Dendritic cell treated with granulocyte-macrophage colony-stimulating factor and Interleukin-4, amounts not matched to agents 40 ng/mL and 50 ng/mL, for 4 days (primary cell): ENCODE measurements around the gene CAPN2.
"Not testable (repeated sequence)": the region's sequence is repeated elsewhere in the genome, so short reads cannot be mapped to it uniquely, and the experiment has no call there.

Experiments used
- H3K27ac Mint-ChIP-seq: one replicate; pipeline ENCODE4 v1.8.0; 2022; ENCODE audit warnings: mild to moderate bottlenecking, mixed read lengths
- H3K27me3 Mint-ChIP-seq: one replicate; pipeline ENCODE4 v1.8.0; 2022; ENCODE audit warnings: mild to moderate bottlenecking, mixed read lengths
- H3K36me3 Mint-ChIP-seq: one replicate; pipeline ENCODE4 v1.8.0; 2022; ENCODE audit warnings: low read depth, mixed read lengths
- H3K4me1 Mint-ChIP-seq: one replicate; pipeline ENCODE4 v1.8.0; 2022; ENCODE audit warnings: low read depth, mixed read lengths
- H3K4me3 Mint-ChIP-seq: one replicate; pipeline ENCODE4 v1.8.0; 2022; ENCODE audit warnings: mild to moderate bottlenecking, moderate library complexity, mixed read lengths
- H3K9me3 Mint-ChIP-seq: one replicate; pipeline ENCODE4 v1.8.0; 2022; ENCODE audit warnings: mixed read lengths
- intact Hi-C: fragments of 100-400 bp; cut with micrococcal nuclease; formaldehyde crosslinking; loops from one replicate; pipeline ENCODE4 v1.15.0; 2022

CAPN2 gene

GRCh38 chr1:223802602-223803001 is 90.3 kb downstream of the CAPN2 start:
- H3K27ac Mint-ChIP-seq: no peak overlapping the region
- no peak overlapping the region for H3K4me3 Mint-ChIP-seq
- no peaks in the 10 kb centered on the region for H3K9me3 Mint-ChIP-seq
- H3K27me3 Mint-ChIP-seq: no peaks in the 10 kb centered on the region
- H3K4me1 Mint-ChIP-seq: peaks cover 5% of the 10 kb centered on the region
- peaks cover 94% of the 10 kb centered on the region for H3K36me3 Mint-ChIP-seq
- intact Hi-C loops: no loop called here

- H3K4me3 Mint-ChIP-seq: no peak overlapping the region
- intact Hi-C loops: no loop called here
- H3K27ac Mint-ChIP-seq: no peak overlapping the region
- H3K27me3 Mint-ChIP-seq: no peaks in the 10 kb centered on the region
- H3K9me3 Mint-ChIP-seq: no peaks in the 10 kb centered on the region
- peaks cover 94% of the 10 kb centered on the region for H3K36me3 Mint-ChIP-seq
- H3K4me1 Mint-ChIP-seq: peaks cover 5% of the 10 kb centered on the region
Observed at GRCh38 chr1:223803211-223803610, 90.9 kb downstream of the CAPN2 start.

GRCh38 chr1:223809905-223810304 is 97.6 kb downstream of the CAPN2 start:
- intact Hi-C loops: loop anchor here (2.0 to 10.0 kb wide), 3 partner anchors 37 to 525 kb away; partner anchors contain the start of genes NVL and TP53BP2
- peaks cover 85% of the 10 kb centered on the region for H3K36me3 Mint-ChIP-seq
- not testable (repeated sequence) for H3K27ac Mint-ChIP-seq, H3K4me1 Mint-ChIP-seq, H3K9me3 Mint-ChIP-seq, H3K4me3 Mint-ChIP-seq, H3K27me3 Mint-ChIP-seq

GRCh38 chr1:223810586-223810985 is 98.2 kb downstream of the CAPN2 start:
- H3K9me3 Mint-ChIP-seq: no peaks in the 10 kb centered on the region
- no peak overlapping the region for H3K27ac Mint-ChIP-seq
- H3K4me1 Mint-ChIP-seq: peaks cover 11% of the 10 kb centered on the region
- intact Hi-C loops: loop anchor here (2.0 to 10.0 kb wide), 3 partner anchors 37 to 524 kb away; partner anchors contain the start of genes NVL and TP53BP2
- no peaks in the 10 kb centered on the region for H3K27me3 Mint-ChIP-seq
- no peak overlapping the region for H3K4me3 Mint-ChIP-seq
- H3K36me3 Mint-ChIP-seq: peaks cover 79% of the 10 kb centered on the region

GRCh38 chr1:223811634-223812101 is 99.3 kb downstream of the CAPN2 start:
- peaks cover 17% of the 10 kb centered on the region for H3K4me1 Mint-ChIP-seq

GRCh38 chr1:223813645-223814044 is 101.3 kb downstream of the CAPN2 start:
- Mint-ChIP-seq H3K9me3 (no peaks in the 10 kb centered on the region), H3K27me3 (no peaks in the 10 kb centered on the region), H3K36me3 (peaks cover 67% of the 10 kb centered on the region), H3K4me3 (no peak overlapping the region), H3K4me1 (peaks cover 17% of the 10 kb centered on the region), H3K27ac (peak overlapping the region; percentile 2)
- intact Hi-C loops: loop anchor here (5.0 to 10.0 kb wide), 2 partner anchors 34 to 521 kb away; partner anchors contain the start of genes NVL and TP53BP2

More at GRCh38 chr1:223811634-223812101, 99.3 kb downstream of the CAPN2 start:
- Mint-ChIP-seq H3K27me3 (no peaks in the 10 kb centered on the region), H3K27ac (no peak overlapping the region), H3K9me3 (no peaks in the 10 kb centered on the region), H3K4me3 (no peak overlapping the region), H3K36me3 (peaks cover 75% of the 10 kb centered on the region)
- intact Hi-C loops: loop anchor here (2.0 to 10.0 kb wide), 3 partner anchors 36 to 523 kb away; partner anchors contain the start of genes NVL and TP53BP2

- no peaks in the 10 kb centered on the region for H3K27me3 Mint-ChIP-seq
- H3K36me3 Mint-ChIP-seq: peaks cover 69% of the 10 kb centered on the region
- peaks cover 30% of the 10 kb centered on the region for H3K4me1 Mint-ChIP-seq
- no peaks in the 10 kb centered on the region for H3K9me3 Mint-ChIP-seq
- H3K4me3 Mint-ChIP-seq: no peak overlapping the region
- intact Hi-C loops: loop anchor here (10.0 kb wide), 1 partner anchor 520 kb away; the partner anchor contains the start of gene NVL
- peak overlapping the region; percentile 14 for H3K27ac Mint-ChIP-seq
Observed at GRCh38 chr1:223815020-223815853, 102.9 kb downstream of the CAPN2 start.

GRCh38 chr1:223815865-223816264 is 103.5 kb downstream of the CAPN2 start:
- Mint-ChIP-seq H3K4me1 (peaks cover 34% of the 10 kb centered on the region), H3K27ac (no peak overlapping the region), H3K27me3 (no peaks in the 10 kb centered on the region), H3K4me3 (no peak overlapping the region), H3K9me3 (no peaks in the 10 kb centered on the region), H3K36me3 (peaks cover 71% of the 10 kb centered on the region)
- intact Hi-C loops: loop anchor here (10.0 kb wide), 1 partner anchor 519 kb away; the partner anchor contains the start of gene NVL

GRCh38 chr1:223817265-223817664 is 104.9 kb downstream of the CAPN2 start:
- intact Hi-C loops: loop anchor here (10.0 kb wide), 1 partner anchor 518 kb away; the partner anchor contains the start of gene NVL
- H3K27me3 Mint-ChIP-seq, H3K27ac Mint-ChIP-seq, H3K9me3 Mint-ChIP-seq, H3K4me3 Mint-ChIP-seq: not testable (repeated sequence)
- H3K36me3 Mint-ChIP-seq: peaks cover 70% of the 10 kb centered on the region
- peaks cover 34% of the 10 kb centered on the region for H3K4me1 Mint-ChIP-seq

GRCh38 chr1:223819730-223820514 is 107.6 kb downstream of the CAPN2 start:
- H3K9me3 Mint-ChIP-seq: no peaks in the 10 kb centered on the region
- no peak overlapping the region for H3K27ac Mint-ChIP-seq
- H3K4me3 Mint-ChIP-seq: no peak overlapping the region
- intact Hi-C loops: loop anchor here (10.0 kb wide), 1 partner anchor 515 kb away; the partner anchor contains the start of gene NVL
- H3K27me3 Mint-ChIP-seq: no peaks in the 10 kb centered on the region
- peaks cover 47% of the 10 kb centered on the region for H3K36me3 Mint-ChIP-seq
- H3K4me1 Mint-ChIP-seq: peaks cover 41% of the 10 kb centered on the region

- H3K9me3 Mint-ChIP-seq: no peaks in the 10 kb centered on the region
- H3K27me3 Mint-ChIP-seq: no peaks in the 10 kb centered on the region
- intact Hi-C loops: no loop called here
- no peak overlapping the region for H3K4me3 Mint-ChIP-seq
- H3K4me1 Mint-ChIP-seq: peaks cover 41% of the 10 kb centered on the region
- no peak overlapping the region for H3K27ac Mint-ChIP-seq
- peaks cover 47% of the 10 kb centered on the region for H3K36me3 Mint-ChIP-seq
Observed at GRCh38 chr1:223820515-223820858, 108.1 kb downstream of the CAPN2 start.

GRCh38 chr1:223820971-223821370 is 108.6 kb downstream of the CAPN2 start:
- no peaks in the 10 kb centered on the region for H3K27me3 Mint-ChIP-seq
- H3K4me1 Mint-ChIP-seq: peaks cover 43% of the 10 kb centered on the region
- H3K9me3 Mint-ChIP-seq: no peaks in the 10 kb centered on the region
- intact Hi-C loops: no loop called here
- peaks cover 44% of the 10 kb centered on the region for H3K36me3 Mint-ChIP-seq
- no peak overlapping the region for H3K4me3 Mint-ChIP-seq
- no peak overlapping the region for H3K27ac Mint-ChIP-seq

- Mint-ChIP-seq H3K27me3 (no peaks in the 10 kb centered on the region), H3K27ac (no peak overlapping the region), H3K4me3 (no peak overlapping the region), H3K4me1 (peaks cover 60% of the 10 kb centered on the region), H3K36me3 (peaks cover 28% of the 10 kb centered on the region), H3K9me3 (no peaks in the 10 kb centered on the region)
- intact Hi-C loops: no loop called here
Observed at GRCh38 chr1:223824287-223824686, 111.9 kb downstream of the CAPN2 start.

GRCh38 chr1:223824712-223825111 is 112.4 kb downstream of the CAPN2 start:
- Mint-ChIP-seq H3K9me3 (no peaks in the 10 kb centered on the region), H3K4me1 (peaks cover 60% of the 10 kb centered on the region), H3K4me3 (no peak overlapping the region), H3K36me3 (peaks cover 24% of the 10 kb centered on the region), H3K27ac (peak overlapping the region; percentile 15), H3K27me3 (no peaks in the 10 kb centered on the region)
- intact Hi-C loops: no loop called here
